HG02623 (cell line): ENCODE data around the gene XRN1.
"Not testable (repeated sequence)": the region's sequence is repeated elsewhere in the genome, so short reads cannot be mapped to it uniquely, and the experiment has no call there.

Experiments
- ATAC-seq: cut with Tn5 transposase; IDR thresholded peaks from one replicate; pipeline ENCODE4 v1.9.1; 2021; ENCODE audit warnings: moderate library complexity; ENCODE audit not compliant: unreplicated experiment

Gene XRN1

GRCh38 chr3:142353571-142353970 is 94.3 kb downstream of the XRN1 start:
- no peak for ATAC-seq

GRCh38 chr3:142352698-142353097 is 95.1 kb downstream of the XRN1 start:
- not testable (repeated sequence) for ATAC-seq

DNA sequence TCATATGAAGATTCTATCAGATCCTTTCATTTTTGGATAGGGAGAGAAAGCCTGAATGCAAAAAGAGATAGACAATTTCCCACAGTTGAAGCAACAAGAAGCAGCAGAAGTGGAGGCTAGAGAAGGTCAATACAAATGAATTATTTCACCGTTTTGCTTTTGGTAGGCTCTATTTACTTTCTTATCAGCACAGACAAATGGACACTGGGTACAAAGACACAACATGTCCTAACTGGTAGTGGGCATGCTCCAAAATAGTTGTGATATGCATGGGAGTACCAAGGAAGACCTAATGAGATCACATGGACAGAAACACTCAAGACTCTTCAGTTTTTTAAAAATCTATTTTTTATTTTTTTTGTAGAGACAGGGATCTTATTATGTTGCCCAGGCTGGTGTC is 99.4 kb downstream of the XRN1 start:
- ATAC-seq: no peak

DNA sequence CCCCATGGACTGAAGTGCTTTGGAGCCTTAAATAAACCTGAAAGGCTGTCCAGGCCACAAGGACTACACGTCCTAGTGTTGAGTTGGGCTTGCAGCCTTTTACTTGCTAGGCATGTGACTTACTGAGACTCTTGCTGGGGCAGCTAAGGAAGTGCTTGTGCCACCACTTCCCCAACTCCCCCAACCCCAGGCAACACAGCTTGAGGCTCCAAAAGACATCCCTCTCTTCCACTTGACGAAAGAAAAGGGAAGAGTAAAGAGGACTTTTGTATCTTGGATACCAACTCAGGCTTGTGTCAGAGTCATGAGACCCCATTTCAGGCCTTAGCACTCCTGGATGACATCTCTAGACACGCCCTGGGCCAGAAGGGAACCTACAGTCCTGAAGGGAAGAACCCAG is 109.8 kb downstream of the XRN1 start:
- no peak for ATAC-seq

GRCh38 chr3:142332390-142332789 is 115.4 kb downstream of the XRN1 start:
- no peak for ATAC-seq

DNA sequence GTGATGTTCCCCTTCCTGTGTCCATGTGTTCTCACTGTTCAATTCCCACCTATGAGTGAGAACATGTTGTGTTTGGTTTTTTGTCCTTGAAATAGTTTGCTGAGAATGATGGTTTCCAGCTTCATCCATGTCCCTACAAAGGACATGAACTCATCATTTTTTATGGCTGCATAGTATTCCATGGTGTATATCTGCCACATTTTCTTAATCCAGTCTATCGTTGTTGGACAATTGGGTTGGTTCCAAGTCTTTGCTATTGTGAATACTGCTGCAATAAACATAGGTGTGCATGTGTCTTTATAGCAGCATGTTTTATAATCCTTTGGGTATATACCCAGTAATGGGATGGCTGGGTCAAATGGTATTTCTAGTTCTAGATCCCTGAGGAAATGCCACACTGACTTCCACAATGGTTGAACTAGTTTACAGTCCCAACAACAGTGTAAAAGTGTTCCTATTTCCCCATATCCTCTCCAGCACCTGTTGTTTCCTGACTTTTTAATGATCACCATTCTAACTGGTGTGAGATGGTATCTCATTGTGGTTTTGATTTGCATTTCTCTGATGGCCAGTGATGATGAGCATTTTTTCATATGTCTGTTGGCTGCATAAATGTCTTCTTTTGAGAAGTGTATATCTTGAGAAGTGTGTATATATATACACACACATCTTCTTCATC is 123.4 kb downstream of the XRN1 start:
- ATAC-seq: not testable (repeated sequence)

GRCh38 chr3:142319912-142320311 is 127.9 kb downstream of the XRN1 start:
- no peak for ATAC-seq

- no peak for ATAC-seq
Measured at GRCh38 chr3:142319094-142319493, 128.7 kb downstream of the XRN1 start.

DNA sequence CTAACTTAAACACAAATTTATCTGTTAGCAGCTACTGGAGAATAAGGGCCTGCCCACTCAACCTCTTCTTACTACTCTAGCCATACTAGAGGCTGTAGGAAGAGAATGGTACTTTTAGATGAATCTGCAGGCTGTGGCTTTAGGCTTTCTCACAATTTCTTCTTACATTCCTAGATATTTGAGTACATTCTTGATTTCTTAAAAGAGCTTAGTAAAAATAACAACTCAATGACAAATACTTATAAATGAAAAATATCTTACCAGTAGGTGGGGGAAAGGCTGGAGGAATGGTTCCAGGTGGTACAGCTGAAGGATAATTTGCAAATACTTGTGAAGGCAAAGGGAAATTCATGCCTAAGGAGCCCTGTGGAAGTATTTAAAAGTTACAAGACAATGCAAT is 129.5 kb downstream of the XRN1 start:
- no peak for ATAC-seq

DNA sequence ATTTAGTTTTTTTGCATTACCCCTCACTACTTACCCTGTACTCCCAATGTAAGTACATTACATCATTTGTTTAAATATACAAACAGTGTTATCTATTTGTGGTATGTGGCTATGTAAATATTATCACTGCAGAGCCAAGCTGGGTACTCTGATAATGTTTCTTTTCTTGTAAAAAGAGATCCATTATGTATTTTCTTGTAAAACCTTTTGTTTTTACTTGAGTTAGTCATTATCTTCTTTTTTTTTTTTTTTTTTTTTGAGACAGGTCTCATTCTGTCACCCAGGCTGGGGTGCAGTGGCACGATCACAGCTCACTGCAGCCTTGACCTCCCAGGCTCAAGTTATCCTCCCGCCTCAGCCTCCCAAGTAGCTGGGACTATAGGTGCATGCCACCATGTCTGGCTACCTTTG is 131.9 kb downstream of the XRN1 start:
- ATAC-seq: not testable (repeated sequence)

- ATAC-seq: no peak
Measured at GRCh38 chr3:142315083-142315482, 132.8 kb downstream of the XRN1 start.

GRCh38 chr3:142310439-142310838 is 137.4 kb downstream of the XRN1 start:
- ATAC-seq: no peak

DNA sequence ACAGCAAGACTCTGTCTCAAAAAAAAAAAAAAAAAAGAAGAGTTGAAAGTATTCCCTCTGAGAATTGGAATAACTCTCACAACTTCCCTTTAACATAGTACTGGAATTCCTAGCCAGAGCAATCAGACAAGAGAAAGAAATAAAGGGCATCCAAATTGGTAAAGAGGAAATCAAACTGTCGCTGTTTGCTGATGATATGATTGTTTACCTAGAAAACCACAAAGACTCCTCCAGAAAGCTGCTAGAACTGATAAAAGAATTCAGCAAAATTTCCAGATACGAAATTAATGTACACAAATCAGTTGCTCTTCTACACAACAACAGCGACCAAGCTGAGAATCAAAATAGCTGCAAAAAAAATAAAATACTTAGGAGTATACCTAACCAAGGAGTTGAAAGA is 145.0 kb downstream of the XRN1 start:
- not testable (repeated sequence) for ATAC-seq

- ATAC-seq: no peak
Measured at GRCh38 chr3:142298626-142299025, 149.2 kb downstream of the XRN1 start.

GRCh38 chr3:142296507-142296906 is 151.3 kb downstream of the XRN1 start:
- ATAC-seq: no peak

GRCh38 chr3:142287866-142288638 is 159.8 kb downstream of the XRN1 start:
- ATAC-seq: no peak

DNA sequence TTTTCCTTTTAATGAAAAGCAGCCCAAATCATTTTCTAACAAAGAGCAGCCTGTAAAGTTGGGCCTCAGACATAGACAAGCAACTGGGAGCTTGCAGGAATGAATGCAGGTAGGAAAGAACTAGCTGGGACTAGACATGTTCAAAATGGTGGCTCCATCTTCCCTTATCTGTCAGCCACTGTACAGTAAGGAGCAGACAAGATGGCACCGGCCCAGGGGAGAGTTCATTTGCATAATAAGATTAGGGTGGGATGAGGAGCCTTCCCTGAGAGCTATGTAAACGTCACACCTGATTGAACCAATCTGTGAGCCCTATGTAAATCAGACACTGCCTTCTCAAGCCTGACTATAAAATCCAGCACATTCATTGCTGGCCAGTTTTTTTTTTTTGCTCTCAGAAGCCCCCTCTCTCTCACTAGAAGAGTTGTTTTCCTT is 162.7 kb downstream of the XRN1 start:
- no peak for ATAC-seq

GRCh38 chr3:142282503-142282902 is 165.3 kb downstream of the XRN1 start:
- ATAC-seq: no peak

GRCh38 chr3:142281474-142281873 is 166.4 kb downstream of the XRN1 start:
- ATAC-seq: no peak

DNA sequence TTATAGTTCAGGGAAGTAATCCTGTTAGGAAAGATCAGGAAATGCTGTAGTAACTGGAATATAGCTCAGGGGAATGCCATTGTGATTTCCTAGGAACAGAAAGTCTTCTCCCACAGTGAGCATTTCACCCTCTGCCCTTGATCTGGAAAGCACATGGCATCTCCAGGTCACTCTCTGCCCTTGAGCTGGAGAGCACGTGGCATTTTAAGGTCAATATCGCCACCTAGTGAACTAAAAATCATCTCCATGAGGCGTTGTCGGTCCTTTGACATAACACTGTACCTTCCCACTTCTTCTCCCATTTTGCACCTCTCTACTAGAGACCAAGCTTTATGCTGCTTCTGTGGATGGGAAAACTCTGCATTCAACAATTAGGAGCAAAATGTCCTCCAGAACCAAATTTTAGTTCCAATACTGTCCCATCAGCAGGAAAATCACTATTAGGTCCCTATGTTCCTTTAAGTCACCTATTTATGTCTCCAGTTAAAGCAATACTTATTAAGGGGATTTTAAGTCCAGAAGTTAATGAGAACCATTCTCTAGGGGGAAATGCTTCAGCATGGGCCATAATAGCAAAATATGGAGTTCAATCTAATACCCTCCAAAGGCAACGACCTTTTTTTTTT is 167.8 kb downstream of the XRN1 start:
- ATAC-seq: no peak

DNA sequence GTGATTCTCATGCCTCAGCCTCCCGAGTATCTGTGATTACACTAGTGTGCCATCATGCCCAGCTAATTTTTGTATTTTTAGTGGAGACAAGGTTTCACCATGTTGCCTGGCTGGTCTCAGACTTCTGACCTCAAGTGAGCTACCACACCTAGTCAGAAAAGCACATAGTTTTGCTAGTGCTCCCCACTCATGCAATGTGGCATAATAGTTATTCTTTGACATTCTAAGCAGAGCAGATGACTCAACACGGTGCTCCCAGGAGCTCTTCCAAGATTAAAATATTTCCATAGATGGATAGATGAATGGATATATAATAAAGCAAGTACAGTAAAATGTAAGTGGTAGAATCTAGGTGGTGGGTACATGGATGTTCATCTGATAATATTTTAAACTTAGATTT is 169.4 kb downstream of the XRN1 start:
- ATAC-seq: no peak

DNA sequence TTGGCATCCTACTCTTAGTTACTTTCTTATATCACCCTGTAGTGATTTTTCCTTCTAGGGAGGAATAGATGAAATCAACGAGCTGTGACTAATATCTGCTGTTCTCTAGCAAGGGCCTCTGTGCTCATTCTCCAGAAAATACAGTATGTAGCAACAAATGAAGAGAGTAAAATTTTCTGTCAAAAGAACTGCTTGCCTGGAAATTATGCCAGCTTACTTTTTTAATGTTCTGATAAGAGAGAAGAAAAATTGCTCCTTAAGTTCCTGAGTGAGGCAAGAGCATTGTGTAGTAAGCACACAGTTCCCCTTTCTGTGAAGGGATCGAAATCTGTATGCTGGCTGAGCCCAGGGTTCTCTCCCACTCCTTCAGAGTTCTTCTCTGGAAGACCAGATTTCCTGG is 171.1 kb downstream of the XRN1 start:
- ATAC-seq: no peak
